Neural cell (in vitro differentiated cells): ENCODE results near the gene ARFGAP3.

ENCODE experiments used
- EZH2 ChIP-seq: fragments of 200-600, 300-800 bp; shearing (Covaris generic), sonication (generic); IDR thresholded peaks from 2 replicates; pipeline ENCODE4 v1.6.1; 2014; ENCODE audit warnings: antibody characterized with exemption, low read length, borderline replicate concordance, mild to moderate bottlenecking; ENCODE audit not compliant: insufficient read depth, poor library complexity, severe bottlenecking
- MXI1 ChIP-seq: fragments of 450-650 bp; conservative IDR thresholded peaks from 2 replicates; pipeline ENCODE4 v1.6.1; 2014; ENCODE audit warnings: antibody characterized with exemption, mild to moderate bottlenecking; ENCODE audit not compliant: poor library complexity, severe bottlenecking
- POLR2AphosphoS5 ChIP-seq: IDR thresholded peaks from 2 replicates; pipeline ENCODE4 v1.6.1; 2012
- RAD21 ChIP-seq: fragments of 450-650 bp; conservative IDR thresholded peaks from 2 replicates; pipeline ENCODE4 v1.6.1; 2014; ENCODE audit warnings: antibody characterized with exemption, mild to moderate bottlenecking, moderate library complexity
- SMC3 ChIP-seq: fragments of 450-650 bp; conservative IDR thresholded peaks from 2 replicates; pipeline ENCODE4 v1.6.1; 2014; ENCODE audit warnings: antibody characterized with exemption, mild to moderate bottlenecking, moderate library complexity; ENCODE audit not compliant: poor library complexity
- TAF1 ChIP-seq: IDR thresholded peaks from 2 replicates; pipeline ENCODE4 v1.6.1; 2012; ENCODE audit warnings: low read depth
- TF ChIP-seq, protein P1 (sequence below): fragments of 450-650 bp; IDR thresholded peaks from 2 replicates; pipeline ENCODE4 v1.5.1; 2014; ENCODE audit warnings: antibody characterized with exemption, mild to moderate bottlenecking, moderate library complexity; ENCODE audit not compliant: poor library complexity, severe bottlenecking
- TF ChIP-seq, protein P2 (sequence below): IDR thresholded peaks from 2 replicates; pipeline ENCODE4 v1.6.1; 2012; ENCODE audit warnings: borderline replicate concordance

DNA sequence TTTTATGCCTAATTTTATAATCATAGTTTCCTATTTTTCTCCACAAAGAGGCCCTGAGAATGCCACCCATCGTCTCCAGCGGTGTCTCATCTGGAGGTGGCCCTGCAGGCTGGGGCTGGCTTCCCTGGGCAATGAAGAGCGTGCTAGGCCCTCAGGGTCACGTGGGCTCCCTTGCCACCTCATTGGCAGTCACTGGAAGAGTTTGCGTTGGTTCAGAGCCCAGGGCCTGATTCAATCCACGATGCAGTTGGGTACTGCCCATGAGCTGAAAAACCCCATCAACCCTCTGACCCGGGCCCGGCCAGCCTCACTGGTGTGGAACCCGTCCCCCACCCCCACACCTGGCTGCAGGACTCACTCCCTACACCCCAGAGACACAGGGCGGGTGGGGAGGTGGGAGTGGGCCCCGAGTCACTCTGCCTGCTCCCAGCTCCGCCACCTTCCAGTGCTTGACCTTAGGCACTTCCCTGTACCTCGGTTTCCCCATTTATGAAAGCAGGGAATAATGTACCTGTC, 93.0 kb downstream of the ARFGAP3 start:
- TF ChIP-seq POLR2AphosphoS5 (no peak), EZH2 (no peak), MXI1 (no peak), RAD21 (no peak), TAF1 (no peak), SMC3 (no peak)
- TF ChIP-seq, protein P1, sequence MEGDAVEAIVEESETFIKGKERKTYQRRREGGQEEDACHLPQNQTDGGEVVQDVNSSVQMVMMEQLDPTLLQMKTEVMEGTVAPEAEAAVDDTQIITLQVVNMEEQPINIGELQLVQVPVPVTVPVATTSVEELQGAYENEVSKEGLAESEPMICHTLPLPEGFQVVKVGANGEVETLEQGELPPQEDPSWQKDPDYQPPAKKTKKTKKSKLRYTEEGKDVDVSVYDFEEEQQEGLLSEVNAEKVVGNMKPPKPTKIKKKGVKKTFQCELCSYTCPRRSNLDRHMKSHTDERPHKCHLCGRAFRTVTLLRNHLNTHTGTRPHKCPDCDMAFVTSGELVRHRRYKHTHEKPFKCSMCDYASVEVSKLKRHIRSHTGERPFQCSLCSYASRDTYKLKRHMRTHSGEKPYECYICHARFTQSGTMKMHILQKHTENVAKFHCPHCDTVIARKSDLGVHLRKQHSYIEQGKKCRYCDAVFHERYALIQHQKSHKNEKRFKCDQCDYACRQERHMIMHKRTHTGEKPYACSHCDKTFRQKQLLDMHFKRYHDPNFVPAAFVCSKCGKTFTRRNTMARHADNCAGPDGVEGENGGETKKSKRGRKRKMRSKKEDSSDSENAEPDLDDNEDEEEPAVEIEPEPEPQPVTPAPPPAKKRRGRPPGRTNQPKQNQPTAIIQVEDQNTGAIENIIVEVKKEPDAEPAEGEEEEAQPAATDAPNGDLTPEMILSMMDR, result no peak
- TF ChIP-seq, protein P2, sequence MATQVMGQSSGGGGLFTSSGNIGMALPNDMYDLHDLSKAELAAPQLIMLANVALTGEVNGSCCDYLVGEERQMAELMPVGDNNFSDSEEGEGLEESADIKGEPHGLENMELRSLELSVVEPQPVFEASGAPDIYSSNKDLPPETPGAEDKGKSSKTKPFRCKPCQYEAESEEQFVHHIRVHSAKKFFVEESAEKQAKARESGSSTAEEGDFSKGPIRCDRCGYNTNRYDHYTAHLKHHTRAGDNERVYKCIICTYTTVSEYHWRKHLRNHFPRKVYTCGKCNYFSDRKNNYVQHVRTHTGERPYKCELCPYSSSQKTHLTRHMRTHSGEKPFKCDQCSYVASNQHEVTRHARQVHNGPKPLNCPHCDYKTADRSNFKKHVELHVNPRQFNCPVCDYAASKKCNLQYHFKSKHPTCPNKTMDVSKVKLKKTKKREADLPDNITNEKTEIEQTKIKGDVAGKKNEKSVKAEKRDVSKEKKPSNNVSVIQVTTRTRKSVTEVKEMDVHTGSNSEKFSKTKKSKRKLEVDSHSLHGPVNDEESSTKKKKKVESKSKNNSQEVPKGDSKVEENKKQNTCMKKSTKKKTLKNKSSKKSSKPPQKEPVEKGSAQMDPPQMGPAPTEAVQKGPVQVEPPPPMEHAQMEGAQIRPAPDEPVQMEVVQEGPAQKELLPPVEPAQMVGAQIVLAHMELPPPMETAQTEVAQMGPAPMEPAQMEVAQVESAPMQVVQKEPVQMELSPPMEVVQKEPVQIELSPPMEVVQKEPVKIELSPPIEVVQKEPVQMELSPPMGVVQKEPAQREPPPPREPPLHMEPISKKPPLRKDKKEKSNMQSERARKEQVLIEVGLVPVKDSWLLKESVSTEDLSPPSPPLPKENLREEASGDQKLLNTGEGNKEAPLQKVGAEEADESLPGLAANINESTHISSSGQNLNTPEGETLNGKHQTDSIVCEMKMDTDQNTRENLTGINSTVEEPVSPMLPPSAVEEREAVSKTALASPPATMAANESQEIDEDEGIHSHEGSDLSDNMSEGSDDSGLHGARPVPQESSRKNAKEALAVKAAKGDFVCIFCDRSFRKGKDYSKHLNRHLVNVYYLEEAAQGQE, result no peak
